Keratinocyte (primary cell): ENCODE data around the gene HELZ2.

Source experiments
- CTCF ChIP-seq, 3 experiments: IDR thresholded peaks in 1 of 3; conservative IDR thresholded peaks in 1 of 3; optimal IDR thresholded peaks in 1 of 3; 2 replicates in 2 of 3; 3 replicates in 1 of 3; pipeline versions ENCODE3 to v1.5.1; 2011; ENCODE audit warnings: low read length in 3 of 3, mild to moderate bottlenecking in 3 of 3, moderate library complexity in 2 of 3, control low read depth in 1 of 3, inconsistent platforms in 1 of 3; ENCODE audit not compliant: insufficient read depth in 2 of 3; ENCODE audit errors: extremely low read depth in 1 of 3
- EZH2 ChIP-seq: IDR thresholded peaks from one replicate; pipeline ENCODE4 v1.6.1; 2012; ENCODE audit warnings: inconsistent platforms, mild to moderate bottlenecking, low read length, moderate library complexity

GRCh38 chr20:63587776-63588591 lies 13.9 kb upstream of the HELZ2 start:
- TF ChIP-seq EZH2 (no peak), CTCF (optimal IDR thresholded peaks at IDR 0.05 in 1 of 3, IDR thresholded peaks at IDR 0.05 in 1 of 3, conservative IDR thresholded peaks at IDR 0.05 in 1 of 3; ENCODE audit: extremely low read depth in 1 of 3, insufficient read depth in 2 of 3, low read length in 3 of 3) (no peak)
